RWPE2 (cell line): ENCODE results near the gene STAG1.
"Not testable (repeated sequence)": the region's sequence is repeated elsewhere in the genome, so short reads cannot be mapped to it uniquely, and the experiment has no call there.

ENCODE experiments used
- ATAC-seq: fragments of 200-7000 bp; cut with Tn5 transposase; 3 replicates; pipeline ENCODE4 v1.9.1; 2021; ENCODE audit warnings: low read depth
- DNase-seq: peaks from one replicate; pipeline ENCODE4 v3.0.0-alpha.2; 2020; ENCODE audit warnings: low spot score
- H3K27ac ChIP-seq: fragments of 450-650 bp; 2 replicates; pipeline ENCODE4 v1.5.1; 2017; ENCODE audit warnings: mild to moderate bottlenecking; ENCODE audit not compliant: poor library complexity, severe bottlenecking
- H3K27me3 ChIP-seq: fragments of 250-450 bp; sonication (Bioruptor Pico); 2 replicates; pipeline ENCODE4 v1.5.1; 2021; ENCODE audit warnings: mild to moderate bottlenecking, moderate library complexity; ENCODE audit not compliant: insufficient read depth, poor library complexity, severe bottlenecking
- H3K36me3 ChIP-seq: fragments of 250-450 bp; sonication (Bioruptor Pico); 2 replicates; pipeline ENCODE4 v1.5.1; 2020; ENCODE audit warnings: low read depth, mild to moderate bottlenecking, moderate library complexity
- H3K4me1 ChIP-seq: fragments of 250-450 bp; sonication (Bioruptor Pico); 2 replicates; pipeline ENCODE4 v1.5.1; 2021; ENCODE audit warnings: mild to moderate bottlenecking, moderate library complexity; ENCODE audit not compliant: insufficient read depth, poor library complexity, severe bottlenecking
- H3K4me3 ChIP-seq: fragments of 250-450 bp; sonication (Bioruptor Pico); 2 replicates; pipeline ENCODE4 v1.5.1; 2021; ENCODE audit warnings: mild to moderate bottlenecking, moderate library complexity; ENCODE audit not compliant: severe bottlenecking
- H3K9me3 ChIP-seq: fragments of 250-450 bp; sonication (Bioruptor Pico); 2 replicates; pipeline ENCODE4 v1.5.1; 2021; ENCODE audit warnings: mild to moderate bottlenecking, moderate library complexity; ENCODE audit not compliant: severe bottlenecking
- TF ChIP-seq, protein P1 (sequence below): fragments of 450-650 bp; IDR thresholded peaks from one replicate; pipeline ENCODE4 v1.5.1; 2017; ENCODE audit warnings: mild to moderate bottlenecking, moderate library complexity; ENCODE audit not compliant: poor library complexity, severe bottlenecking

Gene STAG1

DNA sequence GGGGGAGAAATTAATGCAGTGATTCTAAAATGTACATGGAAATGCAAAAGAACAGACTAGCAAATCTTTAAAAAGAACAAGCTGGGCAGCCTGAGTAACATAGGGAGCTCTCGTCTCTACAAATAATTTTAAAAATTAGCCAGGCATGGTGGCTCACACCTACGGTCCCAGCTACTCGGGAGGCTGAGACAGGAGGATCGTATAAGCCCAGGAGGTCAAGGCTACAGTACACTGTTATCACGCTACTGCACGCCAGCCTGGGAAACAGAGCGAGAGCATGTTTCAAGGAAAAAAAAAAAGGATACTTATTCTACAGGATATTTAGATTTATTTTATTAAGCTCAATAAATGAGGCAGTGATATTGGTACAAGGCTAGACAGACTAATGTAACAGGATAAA lies 40.9 kb downstream of the STAG1 start:
- ATAC-seq: no peak
- Histone ChIP-seq H3K27me3 (no peaks in the 10 kb centered on the region), H3K36me3 (peaks cover 3% of the 10 kb centered on the region; the same call in 1 of the 2 replicates), H3K4me3 (no peak overlapping the region), H3K4me1 (no peaks in the 10 kb centered on the region), H3K27ac (no peak overlapping the region), H3K9me3 (no peaks in the 10 kb centered on the region)
- TF ChIP-seq, protein P1, sequence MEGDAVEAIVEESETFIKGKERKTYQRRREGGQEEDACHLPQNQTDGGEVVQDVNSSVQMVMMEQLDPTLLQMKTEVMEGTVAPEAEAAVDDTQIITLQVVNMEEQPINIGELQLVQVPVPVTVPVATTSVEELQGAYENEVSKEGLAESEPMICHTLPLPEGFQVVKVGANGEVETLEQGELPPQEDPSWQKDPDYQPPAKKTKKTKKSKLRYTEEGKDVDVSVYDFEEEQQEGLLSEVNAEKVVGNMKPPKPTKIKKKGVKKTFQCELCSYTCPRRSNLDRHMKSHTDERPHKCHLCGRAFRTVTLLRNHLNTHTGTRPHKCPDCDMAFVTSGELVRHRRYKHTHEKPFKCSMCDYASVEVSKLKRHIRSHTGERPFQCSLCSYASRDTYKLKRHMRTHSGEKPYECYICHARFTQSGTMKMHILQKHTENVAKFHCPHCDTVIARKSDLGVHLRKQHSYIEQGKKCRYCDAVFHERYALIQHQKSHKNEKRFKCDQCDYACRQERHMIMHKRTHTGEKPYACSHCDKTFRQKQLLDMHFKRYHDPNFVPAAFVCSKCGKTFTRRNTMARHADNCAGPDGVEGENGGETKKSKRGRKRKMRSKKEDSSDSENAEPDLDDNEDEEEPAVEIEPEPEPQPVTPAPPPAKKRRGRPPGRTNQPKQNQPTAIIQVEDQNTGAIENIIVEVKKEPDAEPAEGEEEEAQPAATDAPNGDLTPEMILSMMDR: no peak
- DNase-seq: no peak

DNA sequence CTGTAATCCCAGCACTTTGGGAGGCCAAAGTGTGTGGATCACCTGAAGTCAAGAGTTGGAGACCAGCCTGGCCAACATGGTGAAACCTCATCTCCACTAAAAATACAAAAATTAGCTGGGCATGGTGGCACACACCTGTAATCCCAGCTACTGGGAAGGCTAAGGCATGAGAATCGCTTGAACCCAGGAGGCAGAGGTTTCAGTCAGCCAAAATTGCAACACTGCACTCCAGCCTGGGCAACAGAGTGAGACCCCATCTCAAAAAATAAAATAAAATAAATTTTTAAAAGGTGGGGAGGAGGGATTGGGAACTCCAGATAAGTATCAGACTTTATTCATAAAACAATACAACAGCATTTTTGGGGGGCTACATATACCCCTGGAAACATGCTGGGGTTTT lies 42.4 kb downstream of the STAG1 start:
- H3K36me3 ChIP-seq, DNase-seq, H3K4me1 ChIP-seq, H3K27me3 ChIP-seq, H3K27ac ChIP-seq, ATAC-seq, H3K4me3 ChIP-seq, H3K9me3 ChIP-seq: not testable (repeated sequence)

DNA sequence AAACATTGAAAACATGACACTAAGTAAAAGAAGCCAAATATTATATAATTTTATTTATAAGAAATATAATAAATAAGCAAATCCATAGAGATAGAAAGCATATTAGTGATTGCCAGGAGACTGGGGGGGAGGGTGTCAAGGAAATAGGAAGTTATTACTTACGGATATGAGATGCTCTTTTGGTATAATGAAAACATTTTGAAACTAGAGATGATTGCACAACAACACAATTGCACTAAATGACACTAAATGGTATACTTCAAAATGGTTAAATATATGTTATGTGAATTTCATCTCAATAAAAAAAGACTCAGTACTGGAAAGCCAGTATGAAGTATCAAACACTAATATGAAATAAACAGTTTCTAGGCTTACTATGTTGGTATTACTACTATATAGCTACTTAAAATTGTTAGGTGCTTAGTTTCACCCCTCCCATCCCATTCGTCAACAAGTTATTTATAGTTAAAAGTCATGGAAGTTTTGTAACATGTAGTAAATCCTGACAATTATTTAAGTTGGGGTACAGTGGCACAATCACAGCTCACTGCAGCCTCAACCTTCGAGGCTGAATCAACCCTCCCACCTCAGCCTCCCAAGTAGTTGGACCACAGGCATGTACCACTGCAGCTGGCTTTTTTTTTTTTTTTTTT lies 43.7 kb downstream of the STAG1 start:
- TF ChIP-seq, protein P1: no peak
- no peaks in the 10 kb centered on the region for H3K27me3 ChIP-seq
- no peak for ATAC-seq
- peaks cover 3% of the 10 kb centered on the region; the same call in 1 of the 2 replicates for H3K36me3 ChIP-seq
- no peak overlapping the region for H3K27ac ChIP-seq
- no peaks in the 10 kb centered on the region for H3K9me3 ChIP-seq
- DNase-seq: no peak
- H3K4me1 ChIP-seq: no peaks in the 10 kb centered on the region
- no peak overlapping the region for H3K4me3 ChIP-seq

DNA sequence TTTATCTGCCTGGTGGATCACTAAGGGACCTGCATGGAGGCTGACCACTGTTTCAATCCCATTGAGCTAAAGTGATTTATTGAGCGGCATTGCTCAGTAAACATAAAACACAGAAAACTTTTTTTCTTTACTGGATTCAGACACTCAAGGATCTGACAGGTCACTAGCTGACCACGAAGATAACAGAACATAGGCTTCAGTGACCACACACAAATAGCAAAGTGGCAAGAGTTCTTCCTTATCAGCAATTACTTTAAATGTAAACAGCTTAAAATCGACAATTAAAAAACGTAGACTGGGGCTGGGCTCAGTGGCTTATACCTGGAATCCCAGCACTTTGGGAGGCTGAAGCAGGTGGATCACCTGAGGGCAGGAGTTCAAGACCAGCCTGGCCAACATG lies 48.7 kb downstream of the STAG1 start:
- Histone ChIP-seq H3K4me1 (no peaks in the 10 kb centered on the region), H3K27ac (no peak overlapping the region), H3K27me3 (no peaks in the 10 kb centered on the region), H3K9me3 (no peaks in the 10 kb centered on the region), H3K4me3 (no peak overlapping the region), H3K36me3 (no peaks in the 10 kb centered on the region)
- no peak for ATAC-seq
- DNase-seq: no peak
- TF ChIP-seq, protein P1: no peak

DNA sequence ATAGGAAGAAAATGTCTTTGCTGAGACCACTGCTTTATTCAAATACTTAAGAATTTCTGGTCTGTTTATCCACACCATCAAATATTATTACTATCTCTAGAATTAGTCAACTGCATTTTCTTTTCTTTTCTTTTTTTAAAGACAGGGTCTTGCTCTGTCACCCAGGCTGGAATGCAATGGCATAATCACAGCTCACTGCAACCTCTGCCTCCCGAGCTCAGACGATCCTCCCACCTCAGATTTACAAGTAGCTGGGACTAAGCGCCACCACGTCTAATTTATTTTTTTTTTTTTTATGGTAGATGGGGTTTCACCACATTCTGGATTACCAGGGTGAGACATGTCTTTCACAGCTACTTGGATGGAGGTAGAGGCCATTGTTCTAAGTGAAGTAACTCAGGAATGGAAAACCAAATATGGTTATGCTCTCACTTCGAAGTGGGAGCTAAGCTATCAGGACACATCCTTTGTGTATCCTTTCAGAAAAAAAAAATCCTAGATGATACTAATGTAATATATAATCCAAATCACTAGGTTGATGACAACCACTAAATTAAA lies 52.8 kb downstream of the STAG1 start:
- TF ChIP-seq, protein P1: no peak
- DNase-seq: no peak
- Histone ChIP-seq H3K9me3 (no peaks in the 10 kb centered on the region), H3K27ac (no peak overlapping the region), H3K4me3 (no peak overlapping the region), H3K36me3 (no peaks in the 10 kb centered on the region), H3K27me3 (no peaks in the 10 kb centered on the region), H3K4me1 (no peaks in the 10 kb centered on the region)
- ATAC-seq: no peak
